SH-SY5Y (cell line): Measurements from ENCODE around the gene TXNDC2.

Source experiments
- GATA2 ChIP-seq: IDR thresholded peaks from 2 replicates; pipeline ENCODE4 v1.6.1; 2011; ENCODE audit warnings: mild to moderate bottlenecking, low read depth, low read length
- GATA3 ChIP-seq: IDR thresholded peaks from 2 replicates; pipeline ENCODE4 v1.6.1; 2011; ENCODE audit warnings: low read depth, mild to moderate bottlenecking, low read length, moderate library complexity

DNA sequence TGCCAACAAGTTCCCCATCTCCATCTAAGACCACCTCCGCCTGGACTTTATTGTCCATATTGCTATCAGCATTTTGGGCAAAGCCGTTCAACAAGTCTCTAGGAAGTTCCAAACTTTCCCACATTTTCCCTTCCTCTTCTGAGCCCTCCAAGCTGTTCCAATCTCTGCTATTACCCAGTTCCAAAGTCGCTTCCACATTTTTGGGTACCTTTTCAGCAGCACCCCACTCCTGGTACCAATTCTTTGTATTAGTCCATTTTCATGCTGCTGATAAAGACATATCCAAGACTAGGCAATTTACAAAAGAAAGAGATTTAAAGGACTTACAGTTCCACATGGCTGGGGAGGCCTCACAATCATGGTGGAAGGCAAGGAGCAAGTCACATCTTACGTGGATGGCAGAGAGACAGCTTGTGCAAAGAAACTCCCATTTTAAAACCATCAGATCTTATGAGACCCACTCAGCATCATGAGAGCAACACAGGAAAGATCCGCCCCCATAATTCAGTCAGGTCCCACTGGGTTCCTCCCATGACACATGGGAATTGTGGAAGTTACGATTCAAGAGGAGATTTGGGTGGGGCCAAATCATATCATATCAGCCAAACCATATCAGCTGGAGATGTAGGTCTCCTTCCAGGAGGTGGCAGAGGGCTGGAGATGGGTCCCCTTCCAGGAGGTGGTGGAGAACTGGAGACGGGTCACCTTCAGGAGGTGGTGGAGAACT lies 19.8 kb upstream of the TXNDC2 start:
- TF ChIP-seq GATA2, result no peak
- no peak for TF ChIP-seq GATA3
